Subcutaneous abdominal adipose tissue (tissue), 5 donors: ENCODE measurements around the gene LDHB.
A peak's percentile ranks its signal among the peaks of the same experiment; 100 is the strongest.
"Not testable (repeated sequence)": the region's sequence is repeated elsewhere in the genome, so short reads cannot be mapped to it uniquely, and the experiment has no call there.

Source experiments
- H3K27ac ChIP-seq: one replicate; pipeline ENCODE4 v1.7.0; 2013; ENCODE audit warnings: low read depth, mild to moderate bottlenecking, inconsistent platforms, low read length, moderate library complexity
- H3K27me3 ChIP-seq, 5 donors: one replicate each; pipeline ENCODE4 v1.7.0; 2013; ENCODE audit warnings: low read length in 5 of 5, inconsistent platforms in 1 of 5; ENCODE audit not compliant: control insufficient read depth in 5 of 5, insufficient read depth in 4 of 5
- H3K36me3 ChIP-seq, 5 donors: one replicate each; pipeline ENCODE4 v1.7.0; 2013; ENCODE audit warnings: low read length in 5 of 5; ENCODE audit not compliant: control insufficient read depth in 5 of 5, insufficient read depth in 5 of 5
- H3K4me1 ChIP-seq, 5 donors: one replicate each; pipeline ENCODE4 v1.7.0; 2013; ENCODE audit warnings: low read length in 5 of 5, mild to moderate bottlenecking in 3 of 5, moderate library complexity in 1 of 5; ENCODE audit not compliant: control insufficient read depth in 5 of 5, insufficient read depth in 5 of 5
- H3K4me3 ChIP-seq, 5 donors: one replicate each; pipeline ENCODE4 v1.7.0; 2013; ENCODE audit warnings: low read length in 5 of 5, low read depth in 1 of 5
- H3K9ac ChIP-seq, 5 donors: one replicate each; pipeline ENCODE4 v1.7.0; 2013; ENCODE audit warnings: low read length in 5 of 5, mild to moderate bottlenecking in 4 of 5, moderate library complexity in 3 of 5
- H3K9me3 ChIP-seq, 5 donors: one replicate each; pipeline ENCODE4 v1.7.0; 2013; ENCODE audit warnings: low read length in 5 of 5; ENCODE audit not compliant: control insufficient read depth in 5 of 5
- donor health status: healthy.
- donor health status: healthy.
- donor health status: healthy.
- donor health status: healthy.
- donor health status: healthy.

The LDHB gene

GRCh38 chr12:21645041-21645500 lies 12.6 kb downstream of the LDHB start:
- H3K4me3 ChIP-seq, H3K27me3 ChIP-seq, H3K9ac ChIP-seq, H3K9me3 ChIP-seq: not testable (repeated sequence)
- H3K36me3 ChIP-seq: peaks cover 24 to 71% (median 42%) of the 10 kb centered on the region in 5 donors
- peak overlapping the region; percentile 47 for H3K27ac ChIP-seq
- peaks cover 3 to 32% (median 17%) of the 10 kb centered on the region in 5 donors for H3K4me1 ChIP-seq

- Histone ChIP-seq H3K9me3 (no peaks in the 10 kb centered on the region), H3K9ac (no peak overlapping the region), H3K27ac (peak overlapping the region; percentile 89), H3K36me3 (peaks cover 24 to 70% (median 41%) of the 10 kb centered on the region in 5 donors), H3K27me3 (no peaks in the 10 kb centered on the region), H3K4me1 (peaks cover 3 to 32% (median 17%) of the 10 kb centered on the region in 5 donors), H3K4me3 (no peak overlapping the region)
Measured at GRCh38 chr12:21644516-21644915, 13.1 kb downstream of the LDHB start.

- H3K27ac ChIP-seq: peak overlapping the region; percentile 89
- peaks cover 20 to 65% (median 39%) of the 10 kb centered on the region in 5 donors for H3K36me3 ChIP-seq
- peaks cover 3 to 34% (median 17%) of the 10 kb centered on the region in 5 donors for H3K4me1 ChIP-seq
- H3K9ac ChIP-seq: peak overlapping the region in 3 of 5 donors; percentile 47 to 68 (median 62)
- no peaks in the 10 kb centered on the region for H3K27me3 ChIP-seq
- no peak overlapping the region for H3K4me3 ChIP-seq
- no peaks in the 10 kb centered on the region for H3K9me3 ChIP-seq
Measured at GRCh38 chr12:21643758-21644157, 13.9 kb downstream of the LDHB start.

- Histone ChIP-seq H3K36me3 (peaks cover 19 to 66% (median 48%) of the 10 kb centered on the region in 5 donors), H3K9me3 (no peaks in the 10 kb centered on the region), H3K4me3 (no peak overlapping the region), H3K27me3 (no peaks in the 10 kb centered on the region), H3K27ac (peak overlapping the region; percentile 89), H3K4me1 (peaks cover 3 to 42% (median 24%) of the 10 kb centered on the region in 5 donors), H3K9ac (peak overlapping the region in 4 of 5 donors; percentile 47 to 68 (median 65))
Measured at GRCh38 chr12:21642707-21643389, 14.8 kb downstream of the LDHB start.

GRCh38 chr12:21638054-21638891 lies 19.4 kb downstream of the LDHB start:
- Histone ChIP-seq H3K27ac (peak overlapping the region; percentile 89), H3K9ac (peak overlapping the region in 2 of 5 donors; percentile 47 to 76), H3K27me3 (no peaks in the 10 kb centered on the region), H3K4me3 (no peak overlapping the region), H3K4me1 (peaks cover 3 to 34% (median 15%) of the 10 kb centered on the region in 5 donors), H3K9me3 (no peaks in the 10 kb centered on the region), H3K36me3 (peaks cover 27 to 66% (median 55%) of the 10 kb centered on the region in 5 donors)

- H3K4me3 ChIP-seq: no peak overlapping the region
- peaks cover 0 to 11% (median 6%) of the 10 kb centered on the region in 5 donors for H3K4me1 ChIP-seq
- no peaks in the 10 kb centered on the region for H3K27me3 ChIP-seq
- no peaks in the 10 kb centered on the region for H3K9me3 ChIP-seq
- no peak overlapping the region for H3K9ac ChIP-seq
- no peak overlapping the region for H3K27ac ChIP-seq
- peaks cover 22 to 55% (median 36%) of the 10 kb centered on the region in 5 donors for H3K36me3 ChIP-seq
Measured at GRCh38 chr12:21634245-21634644, 23.4 kb downstream of the LDHB start.

- Histone ChIP-seq H3K4me3 (no peak overlapping the region), H3K36me3 (peaks cover 20 to 33% (median 22%) of the 10 kb centered on the region in 5 donors), H3K27ac (no peak overlapping the region), H3K4me1 (no peaks in the 10 kb centered on the region), H3K27me3 (no peaks in the 10 kb centered on the region), H3K9ac (no peak overlapping the region), H3K9me3 (no peaks in the 10 kb centered on the region)
Measured at GRCh38 chr12:21631367-21631766, 26.3 kb downstream of the LDHB start.

- Histone ChIP-seq H3K9ac (no peak overlapping the region), H3K4me3 (no peak overlapping the region), H3K4me1 (no peaks in the 10 kb centered on the region), H3K27me3 (no peaks in the 10 kb centered on the region), H3K27ac (no peak overlapping the region), H3K9me3 (no peaks in the 10 kb centered on the region), H3K36me3 (peaks cover 0 to 11% (median 2%) of the 10 kb centered on the region in 5 donors)
Measured at GRCh38 chr12:21627924-21628323, 29.7 kb downstream of the LDHB start.

GRCh38 chr12:21618566-21618965 lies 39.1 kb downstream of the LDHB start:
- H3K27ac ChIP-seq: no peak overlapping the region
- H3K9me3 ChIP-seq: no peaks in the 10 kb centered on the region
- H3K9ac ChIP-seq: no peak overlapping the region
- peaks cover 0 to 21% (median 15%) of the 10 kb centered on the region in 5 donors for H3K4me1 ChIP-seq
- H3K36me3 ChIP-seq: no peaks in the 10 kb centered on the region
- no peak overlapping the region for H3K4me3 ChIP-seq
- H3K27me3 ChIP-seq: no peaks in the 10 kb centered on the region

- Histone ChIP-seq H3K9ac (peak overlapping the region in 1 of 5 donors; percentile 0), H3K36me3 (no peaks in the 10 kb centered on the region), H3K4me3 (no peak overlapping the region), H3K4me1 (peaks cover 0 to 21% (median 15%) of the 10 kb centered on the region in 5 donors), H3K9me3 (no peaks in the 10 kb centered on the region), H3K27me3 (no peaks in the 10 kb centered on the region), H3K27ac (peak overlapping the region; percentile 82)
Measured at GRCh38 chr12:21617030-21617429, 40.6 kb downstream of the LDHB start.
